Gastroesophageal sphincter (tissue), 4 donors: Measurements from ENCODE around the gene SLC17A5. TPM values are rescaled to one million over a fixed set of nuclear protein-coding genes. Genes with fewer than 3 reads are reported as not detected.

ENCODE experiments used
- ATAC-seq: fragments of 150-250 bp; one replicate; pipeline ENCODE4 v1.9.1; 2016; ENCODE audit warnings: mild to moderate bottlenecking, moderate library complexity
- H3K27ac ChIP-seq, 4 donors: fragments of 200-600 bp; sonication (generic) in 3 of 4; 1 replicate in 3 of 4; 2 replicates in 1 of 4; pipeline ENCODE4 v1.5.1; 2016 to 2019
- H3K27me3 ChIP-seq: fragments of 200-600 bp; sonication (generic); one replicate; pipeline ENCODE4 v1.5.1; 2019
- H3K36me3 ChIP-seq, 2 donors: fragments of 200-600 bp; sonication (generic); one replicate each; pipeline ENCODE4 v1.5.1; 2019; ENCODE audit warnings: control low read depth in 1 of 2
- H3K4me1 ChIP-seq, 3 donors: fragments of 200-600 bp; sonication (generic); 1 replicate in 2 of 3; 2 replicates in 1 of 3; pipeline ENCODE4 v1.5.1; 2016 to 2019; ENCODE audit warnings: control low read depth in 2 of 3
- H3K4me3 ChIP-seq, 2 donors: fragments of 200-600 bp; sonication (generic); one replicate each; pipeline ENCODE4 v1.5.1; 2019; ENCODE audit warnings: mild to moderate bottlenecking in 1 of 2, moderate library complexity in 1 of 2
- H3K9me3 ChIP-seq, 3 donors: fragments of 200-600 bp; sonication (generic); one replicate each; pipeline ENCODE4 v1.5.1; 2017 to 2019; ENCODE audit warnings: control low read depth in 2 of 3
- CTCF ChIP-seq, 4 experiments: fragments of 200-600 bp in 2 of 4; fragments of 450-650 bp in 2 of 4; sonication (generic) in 1 of 4; IDR thresholded peaks; one replicate each; pipeline ENCODE4 v1.5.1; 2017 to 2019; ENCODE audit warnings: antibody characterized with exemption in 4 of 4, mild to moderate bottlenecking in 2 of 4, moderate library complexity in 2 of 4
- EP300 ChIP-seq: sonication (generic); formaldehyde crosslinking; IDR thresholded peaks from one replicate; pipeline ENCODE4 v1.6.1; 2017; ENCODE audit warnings: antibody characterized with exemption, mild to moderate bottlenecking
- POLR2A ChIP-seq, 2 donors: fragments of 450-650 bp; IDR thresholded peaks; one replicate each; pipeline ENCODE4 v1.6.1; 2017; ENCODE audit warnings: antibody characterized with exemption in 2 of 2, mild to moderate bottlenecking in 2 of 2, moderate library complexity in 1 of 2
- POLR2AphosphoS5 ChIP-seq: sonication (generic); formaldehyde crosslinking; IDR thresholded peaks from one replicate; pipeline ENCODE4 v1.6.1; 2017; ENCODE audit warnings: antibody characterized with exemption
- WGBS, 2 donors: methylation state at CpG; one replicate each; pipeline ENCODE4 v1.1.5; 2018; ENCODE audit warnings: low coverage in 1 of 2; 5-methylcytosine and 5-hydroxymethylcytosine counted together
- total RNA-seq, 4 donors: library from RNA; depleted of rRNA; stranded (reverse); fragments of >200 nt; gene quantifications; one replicate each; pipeline ENCODE4 v1.1.0, GENCODE V29; 2016

SLC17A5 gene
- total RNA-seq, 4 donors from 2014 or later = 11.2 to 18.9 (median 14.6) TPM

GRCh38 chr6:73639040-73639439, 14.8 kb downstream of the SLC17A5 start:
- TF ChIP-seq CTCF (IDR thresholded peaks at IDR 0.05) = no peak
- TF ChIP-seq EP300 = no peak
- TF ChIP-seq POLR2AphosphoS5 = no peak
- TF ChIP-seq POLR2A (IDR thresholded peaks at IDR 0.05) = no peak
- no peak for ATAC-seq
- Histone ChIP-seq H3K4me1 (peaks cover 0 to 10% (median 0%) of the 10 kb centered on the region in 3 donors), H3K36me3 (peaks cover 0 to 93% of the 10 kb centered on the region in 2 donors), H3K4me3 (no peak overlapping the region), H3K27me3 (no peaks in the 10 kb centered on the region), H3K9me3 (no peaks in the 10 kb centered on the region), H3K27ac (no peak overlapping the region)
- 71 to 83% methylated on average over 4 of the region's 4 CpGs for WGBS, 2 donors

GRCh38 chr6:73637404-73637803, 16.4 kb downstream of the SLC17A5 start:
- peaks cover 0 to 97% of the 10 kb centered on the region in 2 donors for H3K36me3 ChIP-seq
- peaks cover 0 to 4% (median 0%) of the 10 kb centered on the region in 3 donors for H3K4me1 ChIP-seq
- H3K27ac ChIP-seq = no peak overlapping the region
- no peaks in the 10 kb centered on the region for H3K27me3 ChIP-seq
- no peaks in the 10 kb centered on the region for H3K9me3 ChIP-seq
- no peak for ATAC-seq
- no peak for TF ChIP-seq POLR2AphosphoS5
- TF ChIP-seq EP300 = no peak
- TF ChIP-seq CTCF (IDR thresholded peaks at IDR 0.05) = no peak
- TF ChIP-seq POLR2A (IDR thresholded peaks at IDR 0.05) = no peak
- no peak overlapping the region for H3K4me3 ChIP-seq
- 72 to 95% methylated on average over 2 of the region's 2 CpGs for WGBS, 2 donors

GRCh38 chr6:73636048-73636447, 17.7 kb downstream of the SLC17A5 start:
- Histone ChIP-seq H3K27me3 (no peaks in the 10 kb centered on the region), H3K4me1 (no peaks in the 10 kb centered on the region), H3K27ac (no peak overlapping the region), H3K36me3 (peaks cover 0 to 97% of the 10 kb centered on the region in 2 donors), H3K4me3 (no peak overlapping the region), H3K9me3 (no peaks in the 10 kb centered on the region)
- TF ChIP-seq POLR2A (IDR thresholded peaks at IDR 0.05) (no peak), EP300 (no peak), POLR2AphosphoS5 (no peak), CTCF (IDR thresholded peaks at IDR 0.05) (no peak)
- ATAC-seq = no peak

- peaks cover 0 to 96% of the 10 kb centered on the region in 2 donors for H3K36me3 ChIP-seq
- no peaks in the 10 kb centered on the region for H3K9me3 ChIP-seq
- no peak overlapping the region for H3K4me3 ChIP-seq
- no peaks in the 10 kb centered on the region for H3K27me3 ChIP-seq
- 83 to 84% methylated on average over 4 to 5 of the region's 7 CpGs for WGBS, 2 donors
- H3K4me1 ChIP-seq = no peaks in the 10 kb centered on the region
- ATAC-seq = no peak
- TF ChIP-seq EP300 = no peak
- no peak overlapping the region for H3K27ac ChIP-seq
These were observed 21.4 kb downstream of the SLC17A5 start for GRCh38 chr6:73632346-73632745.

- WGBS, 2 donors = 72 to 79% methylated on average over 4 of the region's 5 CpGs
- Histone ChIP-seq H3K27ac (no peak overlapping the region), H3K27me3 (no peaks in the 10 kb centered on the region), H3K36me3 (peaks cover 0 to 96% of the 10 kb centered on the region in 2 donors), H3K4me3 (no peak overlapping the region), H3K9me3 (no peaks in the 10 kb centered on the region), H3K4me1 (no peaks in the 10 kb centered on the region)
- TF ChIP-seq POLR2AphosphoS5 = no peak
- TF ChIP-seq POLR2A (IDR thresholded peaks at IDR 0.05) = no peak
- no peak for TF ChIP-seq CTCF (IDR thresholded peaks at IDR 0.05)
- no peak for TF ChIP-seq EP300
- ATAC-seq = no peak
These were observed 21.9 kb downstream of the SLC17A5 start for GRCh38 chr6:73631849-73632248.
